ENCODE measurements around the gene LONP2.

LONP2 gene

GRCh38 chr16:48284772-48285409 lies 40.8 kb downstream of the LONP2 start:
- TF ChIP-seq CTCF (IDR thresholded peaks at IDR 0.05; ENCODE audit: low read depth, low read length): no peak
- no peak overlapping the region for H3K4me3 ChIP-seq (ENCODE audit: low read depth, low read length)

- TF ChIP-seq CTCF (IDR thresholded peaks at IDR 0.05; ENCODE audit: low read depth, low read length): no peak
These were observed 43.1 kb downstream of the LONP2 start for GRCh38 chr16:48287239-48287638.

GRCh38 chr16:48291303-48291702 lies 47.2 kb downstream of the LONP2 start:
- no peak overlapping the region for H3K4me3 ChIP-seq (ENCODE audit: low read depth, low read length)
- TF ChIP-seq CTCF (IDR thresholded peaks at IDR 0.05; ENCODE audit: low read depth, low read length): no peak

More at GRCh38 chr16:48287239-48287638, 43.1 kb downstream of the LONP2 start:
- no peak overlapping the region for H3K4me3 ChIP-seq (ENCODE audit: low read depth, low read length)

GRCh38 chr16:48291754-48292153 lies 47.7 kb downstream of the LONP2 start:
- no peak for TF ChIP-seq CTCF (IDR thresholded peaks at IDR 0.05; ENCODE audit: low read depth, low read length)
- H3K4me3 ChIP-seq (ENCODE audit: low read depth, low read length): no peak overlapping the region

GRCh38 chr16:48292452-48292851 lies 48.4 kb downstream of the LONP2 start:
- TF ChIP-seq CTCF (IDR thresholded peaks at IDR 0.05; ENCODE audit: low read depth, low read length): no peak

GRCh38 chr16:48294724-48295123 lies 50.6 kb downstream of the LONP2 start:
- TF ChIP-seq CTCF (IDR thresholded peaks at IDR 0.05; ENCODE audit: low read depth, low read length): no peak
- H3K4me3 ChIP-seq (ENCODE audit: low read depth, low read length): no peak overlapping the region

More at GRCh38 chr16:48292452-48292851, 48.4 kb downstream of the LONP2 start:
- H3K4me3 ChIP-seq (ENCODE audit: low read depth, low read length): no peak overlapping the region

GRCh38 chr16:48295488-48296281 lies 51.6 kb downstream of the LONP2 start:
- TF ChIP-seq CTCF (IDR thresholded peaks at IDR 0.05; ENCODE audit: low read depth, low read length): no peak

More at GRCh38 chr16:48295488-48296281, 51.6 kb downstream of the LONP2 start:
- H3K4me3 ChIP-seq (ENCODE audit: low read depth, low read length): no peak overlapping the region
